H1 (cell line): ENCODE measurements around the gene PITPNB. TPM values are rescaled to one million over a fixed set of nuclear protein-coding genes. Genes with fewer than 3 reads are reported as not detected.

ENCODE experiments used
- CBX8 ChIP-seq: fragments of 300-800, 300-1000 bp; sonication (generic); IDR thresholded peaks from 2 replicates; pipeline ENCODE4 v1.7.1; 2016; ENCODE audit warnings: low read depth, low read length, borderline replicate concordance
- CHD2 ChIP-seq: IDR thresholded peaks from 2 replicates; pipeline ENCODE4 v1.6.1; 2012; ENCODE audit warnings: low read length, improper control_type of control experiment
- polyA plus RNA-seq, 7 experiments: library from polyadenylated mRNA; depleted of rRNA in 3 of 7; stranded (reverse) in 5 of 7; unstranded in 2 of 7; fragments of >200 nt in 5 of 7; fragments of 200-250 nt in 2 of 7; gene quantifications; 1 replicate in 5 of 7; 2 replicates in 1 of 7; 4 replicates in 1 of 7; pipeline versions ENCODE4 v1.2.1 to v1.2.3, GENCODE V29; 2011 to 2013; ENCODE audit warnings: missing spikeins in 2 of 7, mixed read lengths in 2 of 7
- total RNA-seq: library from RNA; stranded (reverse); fragmentation: NEBNext Ultra II Directional; extraction: Animal tissue kit (Norgen Biotek cat#: 25700); gene quantifications from 2 replicates; pipeline ENCODE4 v1.2.1, GENCODE V29; 2021
- TF ChIP-seq, protein P1 (sequence below): IDR thresholded peaks from 2 replicates; pipeline ENCODE4 v1.6.1; 2012; ENCODE audit warnings: inconsistent platforms

Gene PITPNB
- total and polyA plus RNA-seq, 2 of the 8 experiments (the other 6 are each of a cell fraction or from before 2014, with no cell fraction given) = 24.6 to 89.3 TPM

DNA sequence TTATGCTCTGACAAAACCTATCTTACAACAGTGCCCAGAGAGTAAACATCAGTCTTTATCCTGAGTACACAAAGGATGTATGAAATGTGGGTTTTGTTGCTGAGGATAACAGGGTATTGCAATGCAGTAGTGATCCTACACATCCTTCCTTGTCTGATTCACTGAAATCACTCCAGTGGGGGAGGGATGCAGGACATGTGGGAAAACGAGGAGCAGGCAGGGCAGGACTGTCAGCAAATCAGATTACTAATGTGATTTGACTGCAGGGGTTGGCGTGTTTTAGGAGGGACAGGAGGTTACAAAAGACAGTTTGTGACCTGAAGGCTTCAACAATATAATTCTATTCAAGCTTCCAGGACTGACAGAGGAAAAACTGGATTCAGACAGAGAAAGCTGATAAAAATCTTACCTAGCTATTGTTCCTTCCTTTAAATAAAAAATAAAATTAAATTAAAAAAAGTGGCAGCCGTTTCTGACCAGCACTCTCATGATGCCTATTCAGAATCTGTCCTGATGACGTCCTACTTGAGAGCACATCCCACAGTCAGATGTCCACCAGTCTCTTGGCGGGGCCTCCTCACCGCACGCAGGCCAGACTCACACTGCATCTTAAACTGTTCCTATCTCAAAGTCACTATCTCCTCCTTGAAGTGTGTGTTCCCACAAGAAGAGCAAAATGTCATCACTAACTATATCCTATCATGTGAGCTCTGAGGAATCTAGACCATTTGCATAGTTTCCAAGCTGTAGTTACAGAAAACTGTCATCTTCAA lies 66.9 kb downstream of the PITPNB start (continued):
- TF ChIP-seq, protein P1, sequence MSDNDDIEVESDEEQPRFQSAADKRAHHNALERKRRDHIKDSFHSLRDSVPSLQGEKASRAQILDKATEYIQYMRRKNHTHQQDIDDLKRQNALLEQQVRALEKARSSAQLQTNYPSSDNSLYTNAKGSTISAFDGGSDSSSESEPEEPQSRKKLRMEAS = no peak
- TF ChIP-seq CBX8 = no peak
- no peak for TF ChIP-seq CHD2
